ENCODE data around the gene XPC.

XPC gene

GRCh38 chr3:14144423-14145075, 33.9 kb downstream of the XPC start:
- FAIRE-seq, result no peak
- DNase-seq (ENCODE audit: insufficient read length), result peak; percentile 70
- TF ChIP-seq POLR2A (IDR thresholded peaks at IDR 0.05; ENCODE audit: low read depth, low read length) (no peak), TAF1 (IDR thresholded peaks at IDR 0.05; ENCODE audit: borderline replicate concordance, low read depth, low read length) (no peak), POLR2AphosphoS5 (IDR thresholded peaks at IDR 0.05; ENCODE audit: low read depth, low read length) (no peak)

GRCh38 chr3:14143271-14144225, 34.9 kb downstream of the XPC start:
- no peak for DNase-seq (ENCODE audit: insufficient read length)
- TF ChIP-seq POLR2A (IDR thresholded peaks at IDR 0.05; ENCODE audit: low read depth, low read length), result no peak
- TF ChIP-seq TAF1 (IDR thresholded peaks at IDR 0.05; ENCODE audit: borderline replicate concordance, low read depth, low read length), result no peak
- TF ChIP-seq POLR2AphosphoS5 (IDR thresholded peaks at IDR 0.05; ENCODE audit: low read depth, low read length), result no peak
- no peak for FAIRE-seq

- TF ChIP-seq POLR2A (IDR thresholded peaks at IDR 0.05; ENCODE audit: low read depth, low read length) (no peak), TAF1 (IDR thresholded peaks at IDR 0.05; ENCODE audit: borderline replicate concordance, low read depth, low read length) (no peak), POLR2AphosphoS5 (IDR thresholded peaks at IDR 0.05; ENCODE audit: low read depth, low read length) (no peak)
- FAIRE-seq (no peak), DNase-seq (ENCODE audit: insufficient read length) (no peak)
These were observed 35.7 kb downstream of the XPC start for GRCh38 chr3:14142567-14143270.

GRCh38 chr3:14141602-14142341, 36.6 kb downstream of the XPC start:
- FAIRE-seq (no peak), DNase-seq (ENCODE audit: insufficient read length) (no peak)
- TF ChIP-seq POLR2AphosphoS5 (IDR thresholded peaks at IDR 0.05; ENCODE audit: low read depth, low read length) (no peak), TAF1 (IDR thresholded peaks at IDR 0.05; ENCODE audit: borderline replicate concordance, low read depth, low read length) (no peak)

GRCh38 chr3:14141144-14141543, 37.3 kb downstream of the XPC start:
- DNase-seq (ENCODE audit: insufficient read length), result no peak
- no peak for TF ChIP-seq TAF1 (IDR thresholded peaks at IDR 0.05; ENCODE audit: borderline replicate concordance, low read depth, low read length)
- TF ChIP-seq POLR2A (IDR thresholded peaks at IDR 0.05; ENCODE audit: low read depth, low read length), result no peak
- TF ChIP-seq POLR2AphosphoS5 (IDR thresholded peaks at IDR 0.05; ENCODE audit: low read depth, low read length), result no peak
- no peak for FAIRE-seq

- FAIRE-seq, result no peak
- no peak for TF ChIP-seq POLR2A (IDR thresholded peaks at IDR 0.05; ENCODE audit: low read depth, low read length)
- no peak for TF ChIP-seq POLR2AphosphoS5 (IDR thresholded peaks at IDR 0.05; ENCODE audit: low read depth, low read length)
- no peak for TF ChIP-seq TAF1 (IDR thresholded peaks at IDR 0.05; ENCODE audit: borderline replicate concordance, low read depth, low read length)
- no peak for DNase-seq (ENCODE audit: insufficient read length)
These were observed 37.7 kb downstream of the XPC start for GRCh38 chr3:14140668-14141067.

GRCh38 chr3:14139771-14140170, 38.6 kb downstream of the XPC start:
- no peak for TF ChIP-seq TAF1 (IDR thresholded peaks at IDR 0.05; ENCODE audit: borderline replicate concordance, low read depth, low read length)
- no peak for TF ChIP-seq POLR2AphosphoS5 (IDR thresholded peaks at IDR 0.05; ENCODE audit: low read depth, low read length)
- no peak for TF ChIP-seq POLR2A (IDR thresholded peaks at IDR 0.05; ENCODE audit: low read depth, low read length)
- DNase-seq (ENCODE audit: insufficient read length) (no peak), FAIRE-seq (no peak)

GRCh38 chr3:14138878-14139655, 39.3 kb downstream of the XPC start:
- TF ChIP-seq POLR2A (IDR thresholded peaks at IDR 0.05; ENCODE audit: low read depth, low read length) (no peak), TAF1 (IDR thresholded peaks at IDR 0.05; ENCODE audit: borderline replicate concordance, low read depth, low read length) (no peak), POLR2AphosphoS5 (IDR thresholded peaks at IDR 0.05; ENCODE audit: low read depth, low read length) (no peak)
- DNase-seq (ENCODE audit: insufficient read length), result no peak
- FAIRE-seq, result no peak

- DNase-seq (ENCODE audit: insufficient read length) (no peak), FAIRE-seq (no peak)
- no peak for TF ChIP-seq POLR2A (IDR thresholded peaks at IDR 0.05; ENCODE audit: low read depth, low read length)
- TF ChIP-seq POLR2AphosphoS5 (IDR thresholded peaks at IDR 0.05; ENCODE audit: low read depth, low read length), result no peak
- no peak for TF ChIP-seq TAF1 (IDR thresholded peaks at IDR 0.05; ENCODE audit: borderline replicate concordance, low read depth, low read length)
These were observed 40.1 kb downstream of the XPC start for GRCh38 chr3:14138109-14138877.

GRCh38 chr3:14137445-14137844, 41.0 kb downstream of the XPC start:
- no peak for DNase-seq (ENCODE audit: insufficient read length)
- TF ChIP-seq TAF1 (IDR thresholded peaks at IDR 0.05; ENCODE audit: borderline replicate concordance, low read depth, low read length), result no peak
- TF ChIP-seq POLR2A (IDR thresholded peaks at IDR 0.05; ENCODE audit: low read depth, low read length), result no peak
- no peak for FAIRE-seq

Measured in GM12892 (cell line).